ENCODE results near the gene THAP8.
"Not testable (repeated sequence)": the region's sequence is repeated elsewhere in the genome, so short reads cannot be mapped to it uniquely, and the experiment has no call there.

THAP8 gene

DNA sequence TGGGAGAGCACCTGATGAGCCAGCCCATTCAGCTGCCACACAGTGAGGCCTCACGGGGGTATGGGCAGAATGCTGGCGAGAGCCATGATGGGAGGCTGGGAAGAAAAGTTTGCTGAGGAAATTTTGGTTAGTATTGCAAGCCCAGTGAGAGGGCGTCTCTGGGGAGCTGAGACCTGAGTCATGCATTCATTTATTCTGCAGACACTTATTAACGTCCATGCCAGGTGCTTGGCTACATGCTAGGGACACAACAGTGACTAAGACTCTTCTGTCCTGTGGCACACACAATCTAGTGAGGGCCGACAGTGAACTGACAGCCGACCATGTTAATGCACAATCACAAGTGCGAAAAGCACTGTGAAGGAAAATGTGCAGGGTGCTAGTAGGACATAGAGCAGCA, 27.8 kb upstream of the THAP8 start:
- no peaks in the 10 kb centered on the region for H3K27me3 Mint-ChIP-seq
- peaks cover 76% of the 10 kb centered on the region for H3K36me3 Mint-ChIP-seq (ENCODE audit: low read depth)
- no peak overlapping the region for H3K4me3 Mint-ChIP-seq
- no peaks in the 10 kb centered on the region for H3K9me3 Mint-ChIP-seq
- H3K4me1 Mint-ChIP-seq (ENCODE audit: low read depth) = no peaks in the 10 kb centered on the region
- no peak overlapping the region for H3K27ac Mint-ChIP-seq

DNA sequence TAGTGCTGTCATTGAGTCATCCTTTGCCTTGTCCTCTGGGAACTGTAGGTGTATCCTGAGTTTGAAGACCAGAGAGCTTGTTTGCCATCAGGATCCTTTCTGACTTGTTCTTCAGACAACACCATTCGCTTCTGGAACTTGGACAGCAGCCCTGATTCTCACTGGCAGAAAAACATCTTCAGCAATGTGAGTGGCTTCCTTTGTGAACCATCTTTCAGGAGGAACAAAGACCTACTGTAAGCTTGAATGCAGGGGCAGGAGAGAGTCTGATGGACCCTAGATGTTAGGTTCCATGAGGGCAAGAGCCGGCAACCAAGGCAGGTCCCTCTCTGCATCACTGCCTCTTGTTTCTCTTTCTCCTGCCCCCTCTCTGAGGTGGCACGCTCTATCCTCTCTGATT, 27.3 kb upstream of the THAP8 start:
- Mint-ChIP-seq H3K27ac (no peak overlapping the region), H3K9me3 (no peaks in the 10 kb centered on the region), H3K4me1 (ENCODE audit: low read depth) (no peaks in the 10 kb centered on the region), H3K36me3 (ENCODE audit: low read depth) (peaks cover 76% of the 10 kb centered on the region), H3K27me3 (no peaks in the 10 kb centered on the region), H3K4me3 (no peak overlapping the region)

DNA sequence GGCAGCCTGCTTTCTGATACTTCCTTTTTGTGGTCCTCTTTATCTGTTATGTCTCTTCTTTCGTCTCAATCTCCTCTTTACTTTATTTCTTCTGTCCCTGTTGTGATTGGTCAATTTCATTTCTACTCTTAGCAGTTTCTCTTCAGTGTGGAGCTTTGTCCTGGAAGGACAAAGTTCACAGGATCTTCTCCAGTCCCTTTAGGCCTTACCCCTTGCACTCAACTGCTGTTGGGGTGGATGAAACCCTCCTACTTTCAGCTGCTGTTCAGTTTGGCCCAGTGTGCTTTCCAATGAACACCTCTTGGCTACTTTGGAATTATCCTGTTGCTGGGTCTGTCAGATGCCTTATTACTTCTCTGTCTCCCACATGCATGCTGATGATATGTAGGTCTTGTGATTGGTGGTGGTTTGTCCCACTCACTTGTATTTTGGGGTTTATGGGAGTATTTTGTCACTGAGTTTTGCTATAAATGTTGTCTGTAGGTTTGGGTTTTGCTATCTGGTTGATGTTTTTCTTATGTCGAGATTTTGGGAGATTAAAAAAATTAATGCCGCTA, 25.4 kb upstream of the THAP8 start:
- H3K36me3 Mint-ChIP-seq (ENCODE audit: low read depth) = peaks cover 71% of the 10 kb centered on the region
- no peaks in the 10 kb centered on the region for H3K4me1 Mint-ChIP-seq (ENCODE audit: low read depth)
- H3K27me3 Mint-ChIP-seq = no peaks in the 10 kb centered on the region
- H3K4me3 Mint-ChIP-seq = no peak overlapping the region
- no peaks in the 10 kb centered on the region for H3K9me3 Mint-ChIP-seq
- no peak overlapping the region for H3K27ac Mint-ChIP-seq

DNA sequence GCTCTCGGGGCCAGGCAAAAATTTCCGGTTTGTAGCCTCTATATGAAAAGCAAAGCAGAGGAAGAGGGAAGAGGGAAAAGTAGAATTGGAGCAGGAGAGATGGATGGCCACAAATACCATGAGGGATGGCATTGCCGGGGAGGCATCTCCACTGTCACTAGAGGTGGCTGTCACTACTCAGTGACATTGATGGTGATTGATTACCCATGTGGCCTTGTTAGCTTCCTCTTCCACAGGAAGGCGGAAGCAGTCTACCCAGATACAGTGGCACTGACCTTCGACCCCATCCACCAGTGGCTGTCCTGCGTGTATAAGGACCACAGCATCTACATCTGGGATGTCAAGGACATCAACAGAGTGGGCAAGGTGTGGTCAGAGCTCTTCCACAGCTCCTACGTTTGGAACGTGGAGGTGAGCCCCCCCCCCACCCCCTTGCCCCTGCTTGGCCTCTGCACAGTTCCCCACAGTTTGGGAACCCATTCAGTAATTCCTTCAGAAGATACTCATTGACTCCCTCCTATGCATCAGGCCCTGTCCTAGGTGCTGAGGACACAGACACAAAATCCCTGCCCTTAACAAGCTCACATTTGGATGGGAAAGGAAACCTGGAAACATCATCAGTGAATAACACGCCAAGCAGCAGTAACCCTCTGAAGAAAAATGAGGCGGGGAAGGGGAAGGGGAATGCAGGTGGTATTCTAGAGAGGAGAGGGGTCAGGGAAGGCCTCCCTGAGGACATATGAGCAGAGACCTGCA, 19.2 kb upstream of the THAP8 start:
- Mint-ChIP-seq H3K27ac (no peak overlapping the region), H3K9me3 (no peaks in the 10 kb centered on the region), H3K36me3 (ENCODE audit: low read depth) (peaks cover 52% of the 10 kb centered on the region)

DNA sequence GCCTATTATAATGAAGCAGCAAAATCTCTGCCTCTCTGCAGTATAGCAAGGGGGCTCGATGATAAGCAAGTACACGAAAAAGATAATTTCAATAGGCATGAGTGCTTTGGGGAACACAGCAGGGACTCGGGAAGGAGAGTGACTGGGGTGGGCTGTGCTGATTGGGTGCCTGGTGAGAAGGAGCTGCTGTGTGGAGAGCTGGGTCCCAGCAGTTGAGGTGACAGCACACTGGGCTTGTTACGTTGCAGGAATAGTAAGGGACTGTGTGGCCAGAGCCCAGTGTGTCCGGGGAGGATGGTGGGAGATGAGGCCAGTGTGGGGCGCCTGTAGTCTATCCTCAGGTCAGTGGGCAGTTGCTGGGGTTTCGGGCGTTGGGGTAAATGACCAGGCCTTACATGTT, 18.0 kb upstream of the THAP8 start:
- Mint-ChIP-seq H3K27me3 (no peaks in the 10 kb centered on the region), H3K27ac (no peak overlapping the region)

More for the DNA sequence above, 19.2 kb upstream of the THAP8 start:
- H3K27me3 Mint-ChIP-seq = no peaks in the 10 kb centered on the region
- no peak overlapping the region for H3K4me3 Mint-ChIP-seq
- no peaks in the 10 kb centered on the region for H3K4me1 Mint-ChIP-seq (ENCODE audit: low read depth)

DNA sequence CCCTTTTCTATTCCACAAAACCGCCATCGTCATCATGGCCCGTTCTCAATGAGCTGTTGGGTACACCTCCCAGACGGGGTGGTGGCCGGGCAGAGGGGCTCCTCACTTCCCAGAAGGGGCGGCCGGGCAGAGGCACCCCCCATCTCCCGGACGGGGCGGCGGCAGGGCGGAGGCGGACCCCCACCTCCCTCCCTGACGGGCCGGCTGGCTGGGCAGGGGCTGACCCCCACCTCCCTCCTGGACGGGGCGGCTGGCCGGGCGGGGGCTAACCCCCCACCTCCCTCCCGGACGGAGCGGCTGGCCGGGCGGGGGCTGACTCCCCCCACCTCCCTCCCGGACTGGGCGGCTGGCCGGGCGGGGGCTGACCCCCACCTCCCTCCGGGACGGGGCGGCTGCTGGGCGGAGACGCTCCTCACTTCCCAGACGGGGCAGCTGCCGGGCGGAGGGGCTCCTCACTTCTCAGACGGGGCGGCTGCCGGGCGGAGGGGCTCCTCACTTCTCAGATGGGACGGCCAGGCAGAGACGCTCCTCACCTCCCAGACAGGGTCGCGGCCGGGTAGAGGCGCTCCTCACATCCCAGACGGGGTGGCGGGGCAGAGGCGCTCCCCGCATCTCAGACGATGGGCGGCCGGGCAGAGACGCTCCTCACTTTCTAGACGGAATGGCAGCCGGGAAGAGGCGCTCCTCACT, 14.9 kb upstream of the THAP8 start:
- peaks cover 46% of the 10 kb centered on the region for H3K36me3 Mint-ChIP-seq (ENCODE audit: low read depth)

More for the DNA sequence above, 18.0 kb upstream of the THAP8 start:
- Mint-ChIP-seq H3K4me3 (no peak overlapping the region), H3K36me3 (ENCODE audit: low read depth) (peaks cover 52% of the 10 kb centered on the region), H3K9me3 (no peaks in the 10 kb centered on the region), H3K4me1 (ENCODE audit: low read depth) (no peaks in the 10 kb centered on the region)

DNA sequence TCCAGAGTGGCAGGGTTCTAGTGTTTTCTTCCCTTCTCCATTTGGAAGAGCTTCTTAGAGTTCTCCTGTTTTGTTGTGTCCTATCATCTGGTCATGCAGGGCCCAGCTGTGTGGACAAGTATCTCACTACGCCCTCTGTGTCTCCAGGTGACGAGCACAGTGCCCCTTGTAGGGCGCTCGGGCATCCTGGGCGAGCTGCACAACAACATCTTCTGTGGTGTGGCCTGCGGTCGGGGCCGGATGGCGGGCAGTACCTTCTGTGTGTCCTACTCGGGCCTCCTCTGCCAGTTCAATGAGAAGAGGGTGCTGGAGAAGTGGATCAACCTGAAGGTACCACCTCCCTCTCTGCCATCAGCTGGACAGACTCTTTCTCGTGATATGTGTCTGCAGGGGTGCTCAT, 13.6 kb upstream of the THAP8 start:
- Mint-ChIP-seq H3K4me3 (no peak overlapping the region), H3K36me3 (ENCODE audit: low read depth) (peaks cover 47% of the 10 kb centered on the region), H3K27ac (no peak overlapping the region), H3K27me3 (no peaks in the 10 kb centered on the region), H3K9me3 (no peaks in the 10 kb centered on the region), H3K4me1 (ENCODE audit: low read depth) (no peaks in the 10 kb centered on the region)

More for the DNA sequence above, 14.9 kb upstream of the THAP8 start:
- H3K9me3 Mint-ChIP-seq; H3K4me3 Mint-ChIP-seq; H3K27ac Mint-ChIP-seq; H3K27me3 Mint-ChIP-seq; H3K4me1 Mint-ChIP-seq (ENCODE audit: low read depth): not testable (repeated sequence)

DNA sequence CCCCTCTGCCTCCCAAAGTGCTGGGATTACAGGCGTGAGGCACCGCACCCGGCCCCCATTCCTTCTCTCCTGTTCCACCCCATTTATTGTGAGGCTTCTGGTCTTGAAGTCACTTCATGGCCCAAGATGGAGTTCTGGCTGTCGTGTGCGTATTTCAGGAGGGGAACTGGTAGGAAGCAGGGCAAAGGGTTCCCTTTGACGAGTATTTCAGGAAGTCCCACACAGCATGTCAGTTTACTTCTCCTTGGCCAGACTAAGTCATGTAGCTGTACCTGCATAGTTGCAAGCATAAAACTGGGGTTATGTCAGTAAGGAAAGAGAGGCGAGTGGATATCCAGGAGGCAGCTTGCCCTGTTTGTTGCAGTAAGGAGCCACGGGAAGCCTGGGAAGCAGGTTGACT, 10.7 kb upstream of the THAP8 start:
- no peak overlapping the region for H3K4me3 Mint-ChIP-seq
- H3K9me3 Mint-ChIP-seq = no peaks in the 10 kb centered on the region
- H3K4me1 Mint-ChIP-seq (ENCODE audit: low read depth) = no peaks in the 10 kb centered on the region
- H3K27ac Mint-ChIP-seq = no peak overlapping the region
- H3K27me3 Mint-ChIP-seq = no peaks in the 10 kb centered on the region
- H3K36me3 Mint-ChIP-seq (ENCODE audit: low read depth) = peaks cover 39% of the 10 kb centered on the region

DNA sequence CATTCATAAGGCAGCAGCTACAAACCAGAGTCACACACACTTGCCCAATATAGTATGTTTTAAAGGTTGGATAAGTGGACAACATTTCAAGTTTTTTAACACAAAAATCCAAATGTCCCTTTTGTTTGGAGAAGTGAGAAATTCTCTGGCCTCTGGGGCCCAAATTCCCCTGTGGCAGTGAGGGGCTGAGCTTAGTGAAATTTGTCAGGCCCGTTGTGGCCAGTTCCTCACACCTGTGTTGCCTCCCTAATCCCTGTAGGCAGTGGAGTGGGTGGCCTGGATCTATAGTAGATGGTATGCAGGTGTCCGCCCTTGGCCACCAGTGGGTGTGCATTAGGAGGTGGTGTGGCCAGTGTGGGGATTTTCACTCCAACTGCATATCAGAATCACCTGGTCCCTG, 7.3 kb upstream of the THAP8 start:
- no peaks in the 10 kb centered on the region for H3K27me3 Mint-ChIP-seq
- no peak overlapping the region for H3K4me3 Mint-ChIP-seq
- no peaks in the 10 kb centered on the region for H3K9me3 Mint-ChIP-seq
- H3K27ac Mint-ChIP-seq = no peak overlapping the region
- peaks cover 2% of the 10 kb centered on the region for H3K4me1 Mint-ChIP-seq (ENCODE audit: low read depth)
- H3K36me3 Mint-ChIP-seq (ENCODE audit: low read depth) = peaks cover 36% of the 10 kb centered on the region

DNA sequence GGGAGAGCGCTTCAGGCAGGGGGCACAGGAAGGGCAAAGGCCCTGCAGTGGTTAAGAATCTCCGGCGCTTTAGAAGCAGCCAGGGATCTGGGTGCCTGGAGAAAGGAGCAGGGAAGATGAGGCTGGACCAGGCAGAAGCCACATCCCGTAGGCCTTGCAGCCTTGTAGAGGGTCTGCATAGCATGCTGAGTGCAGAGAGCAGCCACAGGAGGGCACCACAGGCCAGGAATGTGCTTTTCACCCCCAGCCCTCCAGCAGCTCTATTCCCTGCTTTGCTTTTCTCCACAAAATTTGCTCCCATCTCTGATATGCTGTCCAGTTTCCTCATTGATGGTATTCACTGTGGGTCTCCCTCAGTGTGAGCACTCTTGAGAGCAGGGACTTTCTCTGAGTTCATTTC, 6.3 kb upstream of the THAP8 start:
- H3K4me3 Mint-ChIP-seq = no peak overlapping the region
- H3K27ac Mint-ChIP-seq = no peak overlapping the region
- H3K4me1 Mint-ChIP-seq (ENCODE audit: low read depth) = peaks cover 11% of the 10 kb centered on the region
- peaks cover 34% of the 10 kb centered on the region for H3K36me3 Mint-ChIP-seq (ENCODE audit: low read depth)
- H3K27me3 Mint-ChIP-seq = no peaks in the 10 kb centered on the region
- H3K9me3 Mint-ChIP-seq = no peaks in the 10 kb centered on the region

DNA sequence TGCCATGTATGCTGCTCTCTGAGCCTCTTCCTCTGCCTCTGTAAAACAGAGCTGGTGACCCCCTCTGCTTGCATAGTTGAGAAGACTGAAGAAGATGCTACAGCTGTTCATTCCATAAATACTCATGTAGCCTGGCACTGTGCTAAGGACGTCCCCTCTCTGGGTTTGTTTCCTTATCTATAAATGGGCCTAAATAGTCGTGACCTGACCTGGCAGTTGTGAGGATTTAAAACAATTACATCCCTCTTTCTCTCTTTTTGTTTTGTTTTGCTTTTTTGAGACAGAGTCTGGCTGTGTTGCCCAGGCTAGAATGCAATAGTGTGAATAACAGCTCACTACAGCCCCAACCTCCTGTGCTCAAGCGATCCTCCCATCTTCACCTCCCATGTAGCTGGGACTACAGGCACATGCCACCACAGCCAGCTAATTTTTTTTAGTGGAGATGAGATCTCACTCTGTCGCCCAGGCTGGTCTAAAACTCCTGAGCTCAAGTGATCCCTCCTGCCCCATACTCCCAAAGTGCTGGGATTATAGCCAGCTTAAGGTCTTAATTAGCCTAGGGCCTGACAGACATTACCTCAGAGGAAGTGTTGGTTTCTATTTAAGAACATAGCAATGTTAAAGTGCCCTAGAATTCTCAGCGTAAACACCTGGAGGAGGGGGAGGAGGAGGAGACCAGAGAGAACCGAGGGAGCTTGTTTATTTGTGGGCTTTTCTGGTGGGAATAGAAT, 5.3 kb upstream of the THAP8 start:
- Mint-ChIP-seq H3K9me3 (no peaks in the 10 kb centered on the region), H3K27ac (no peak overlapping the region), H3K36me3 (ENCODE audit: low read depth) (peaks cover 25% of the 10 kb centered on the region), H3K4me1 (ENCODE audit: low read depth) (peaks cover 14% of the 10 kb centered on the region), H3K27me3 (no peaks in the 10 kb centered on the region), H3K4me3 (no peak overlapping the region)

DNA sequence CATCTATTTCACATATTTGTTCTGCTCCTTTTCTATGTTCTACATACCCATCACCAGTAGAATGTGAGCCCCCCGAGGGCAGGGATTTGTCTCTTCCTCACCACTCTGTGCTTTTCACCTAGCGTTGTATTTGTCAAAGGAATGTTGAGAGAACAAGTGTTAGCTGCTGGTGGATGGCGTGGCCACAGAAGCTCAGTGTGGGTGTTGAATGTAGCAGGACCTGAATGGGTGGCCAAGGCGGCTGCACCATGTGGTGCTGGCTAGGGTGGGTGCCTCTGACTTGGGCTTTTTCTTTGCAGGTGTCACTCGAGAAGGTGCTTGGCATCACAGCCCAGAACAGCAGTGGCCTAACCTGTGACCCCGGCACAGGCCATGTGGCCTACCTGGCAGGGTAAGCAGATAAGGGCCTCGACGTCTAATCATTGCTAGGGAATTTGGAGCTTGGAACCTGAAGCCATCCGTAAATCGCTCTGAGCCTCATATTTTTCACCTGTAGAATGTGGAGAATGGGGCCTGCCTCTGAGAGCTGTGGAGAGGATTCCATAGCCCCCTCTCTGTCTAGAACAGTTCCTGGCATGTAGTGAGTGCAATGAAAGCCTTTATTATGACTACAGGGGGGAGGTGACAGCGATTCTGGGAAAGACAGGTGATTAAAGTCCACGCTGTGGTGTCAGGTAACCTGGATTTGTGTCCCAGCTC, 4.5 kb upstream of the THAP8 start:
- Mint-ChIP-seq H3K9me3 (no peaks in the 10 kb centered on the region), H3K36me3 (ENCODE audit: low read depth) (peaks cover 22% of the 10 kb centered on the region), H3K4me1 (ENCODE audit: low read depth) (peaks cover 18% of the 10 kb centered on the region), H3K27ac (no peak overlapping the region), H3K4me3 (no peak overlapping the region), H3K27me3 (no peaks in the 10 kb centered on the region)

DNA sequence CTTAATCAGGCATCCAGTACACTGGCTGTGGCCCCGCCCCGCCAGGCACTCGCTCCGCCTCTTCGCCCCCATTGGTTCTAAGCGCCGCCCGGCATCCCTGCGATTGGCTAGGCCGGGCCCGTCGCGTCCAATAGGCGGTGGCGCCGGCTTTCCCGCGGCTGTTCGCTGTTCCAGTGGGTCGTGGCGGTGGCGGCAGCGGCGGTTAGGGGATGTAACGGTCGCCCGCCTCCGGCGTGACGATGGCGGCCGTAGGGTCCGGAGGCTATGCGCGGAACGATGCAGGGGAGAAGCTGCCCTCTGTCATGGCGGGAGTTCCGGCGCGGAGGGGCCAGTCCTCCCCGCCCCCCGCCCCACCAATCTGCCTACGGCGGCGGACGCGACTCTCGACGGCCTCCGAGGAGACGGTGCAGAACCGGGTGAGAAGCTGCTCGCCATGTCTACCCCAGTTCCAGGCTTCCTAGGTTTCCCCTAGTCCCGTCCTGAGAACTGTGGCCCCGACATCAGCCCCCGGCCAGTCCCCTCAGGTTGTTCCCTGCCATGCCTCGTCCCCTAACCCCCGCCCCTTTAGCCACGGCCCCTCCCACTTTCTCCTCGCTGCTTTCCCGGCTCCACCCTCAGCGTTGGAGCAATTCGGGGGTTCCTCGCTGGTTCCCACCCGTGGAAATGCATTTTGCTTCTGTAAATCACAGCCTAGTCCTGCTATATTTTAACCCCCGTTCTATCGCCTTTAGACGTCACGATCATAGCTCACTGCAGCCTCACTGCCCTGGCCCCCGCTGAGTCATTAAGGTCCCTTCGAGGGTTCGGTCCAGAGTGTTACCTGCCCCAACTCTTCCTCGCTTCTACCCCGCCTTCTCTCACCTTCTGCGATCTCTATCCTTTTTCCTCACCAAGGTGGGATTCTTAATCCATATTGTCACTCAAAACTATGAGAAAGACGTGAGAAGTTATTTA, 925 bp upstream of the THAP8 start, which contains the start of gene WDR62:
Gene WDR62 (plus strand): TSS at position 165 of the 954 bp plus-strand sequence. CDS start 75 bp downstream, at position 240.
- no peaks in the 10 kb centered on the region for H3K27me3 Mint-ChIP-seq
- peak within 1 kb of the TSS; percentile 93 for H3K4me3 Mint-ChIP-seq
- no peaks in the 10 kb centered on the region for H3K9me3 Mint-ChIP-seq
- peaks cover 21% of the 10 kb centered on the region for H3K4me1 Mint-ChIP-seq (ENCODE audit: low read depth)
- H3K36me3 Mint-ChIP-seq (ENCODE audit: low read depth) = peaks cover 15% of the 10 kb centered on the region
- peak within 1 kb of the TSS; percentile 95 for H3K27ac Mint-ChIP-seq

DNA sequence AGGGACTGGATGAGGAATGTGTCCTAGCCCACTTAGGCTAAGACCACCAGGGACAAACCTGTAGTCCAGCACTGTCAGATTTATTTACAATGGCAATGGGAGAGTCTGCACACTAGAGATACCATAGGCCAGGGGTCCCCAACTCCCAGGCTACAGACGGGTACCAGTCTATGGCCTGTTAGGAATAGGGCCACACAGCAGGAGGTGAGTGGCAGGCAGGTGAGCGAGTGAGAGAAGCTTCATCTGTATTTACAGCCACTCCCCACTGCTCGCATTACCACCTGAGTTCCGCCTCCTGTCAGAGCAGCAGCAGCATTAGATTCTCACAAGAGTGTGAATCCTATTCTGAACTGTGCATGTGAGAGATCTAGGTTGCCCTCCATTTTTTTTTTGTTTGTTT, 2.4 kb downstream of the THAP8 start:
- Mint-ChIP-seq H3K36me3 (ENCODE audit: low read depth) (no peaks in the 10 kb centered on the region), H3K4me1 (ENCODE audit: low read depth) (peaks cover 21% of the 10 kb centered on the region), H3K4me3 (no peak overlapping the region), H3K9me3 (no peaks in the 10 kb centered on the region), H3K27ac (no peak overlapping the region), H3K27me3 (no peaks in the 10 kb centered on the region)
